Hepatocyte (in vitro differentiated cells): ENCODE results near the gene AQP12A. TPM values are rescaled to one million over a fixed set of nuclear protein-coding genes. Genes with fewer than 3 reads are reported as not detected.

ENCODE experiments used
- DNase-seq: peaks from one replicate; pipeline ENCODE4 v3.0.0-alpha.2; 2016; ENCODE audit warnings: low spot score
- H2AFZ ChIP-seq: fragments of 200-600 bp; sonication (generic); 2 replicates; pipeline ENCODE4 v1.6.0; 2016; ENCODE audit warnings: antibody characterized with exemption, mild to moderate bottlenecking
- H3K27ac ChIP-seq: fragments of 200-600 bp; sonication (generic); 2 replicates; pipeline ENCODE4 v1.5.1; 2016; ENCODE audit warnings: mild to moderate bottlenecking
- H3K27me3 ChIP-seq: fragments of 200-600 bp; sonication (generic); 2 replicates; pipeline ENCODE4 v1.6.1; 2016
- H3K36me3 ChIP-seq: fragments of 200-600 bp; sonication (generic); replicated peaks from 2 replicates; pipeline ENCODE4 v1.5.1; 2016; ENCODE audit warnings: low read depth; ENCODE audit not compliant: insufficient read depth
- H3K4me1 ChIP-seq: fragments of 200-600 bp; sonication (generic); 2 replicates; pipeline ENCODE4 v1.5.1; 2016; ENCODE audit warnings: mild to moderate bottlenecking, moderate library complexity; ENCODE audit not compliant: insufficient read depth
- H3K4me2 ChIP-seq: fragments of 200-600 bp; sonication (generic); 2 replicates; pipeline ENCODE4 v1.6.0; 2016
- H3K4me3 ChIP-seq: fragments of 200-600 bp; sonication (generic); 2 replicates; pipeline ENCODE4 v1.5.1; 2016; ENCODE audit warnings: mild to moderate bottlenecking
- H3K79me2 ChIP-seq: fragments of 200-600 bp; sonication (generic); 2 replicates; pipeline ENCODE4 v1.6.0; 2017; ENCODE audit warnings: mild to moderate bottlenecking
- H3K9me2 ChIP-seq: fragments of 200-600 bp; sonication (generic); replicated peaks from 2 replicates; pipeline ENCODE4 v1.6.0; 2017; ENCODE audit warnings: mild to moderate bottlenecking; ENCODE audit not compliant: insufficient read depth
- H3K9me3 ChIP-seq: fragments of 200-600 bp; sonication (generic); 2 replicates; pipeline ENCODE4 v1.5.1; 2016; ENCODE audit warnings: low read depth, mild to moderate bottlenecking
- H4K20me1 ChIP-seq: fragments of 200-600 bp; sonication (generic); 2 replicates; pipeline ENCODE4 v1.6.0; 2016; ENCODE audit warnings: mild to moderate bottlenecking; ENCODE audit not compliant: insufficient read depth, poor library complexity, severe bottlenecking
- EZH2 ChIP-seq: fragments of 200-600 bp; sonication (generic); IDR thresholded peaks from 2 replicates; pipeline ENCODE4 v1.6.1; 2016; ENCODE audit warnings: antibody characterized with exemption, mild to moderate bottlenecking, borderline replicate concordance
- EZH2phosphoT487 ChIP-seq: fragments of 200-600 bp; sonication (generic); IDR thresholded peaks from one replicate; pipeline ENCODE4 v1.6.1; 2018; ENCODE audit warnings: antibody characterized with exemption, mild to moderate bottlenecking, low read depth, moderate library complexity; ENCODE audit not compliant: unreplicated experiment, severe bottlenecking
- WGBS: methylation state at CpG from one replicate; pipeline ENCODE4 v1.1.6; 2016; ENCODE audit warnings: low lambda C conversion rate; ENCODE audit errors: missing lambda C conversion rate; 5-methylcytosine and 5-hydroxymethylcytosine counted together
- polyA plus RNA-seq: library from polyadenylated mRNA; unstranded; fragments of >200 nt; fragmentation: Nextera tagmentation; extraction: Ambion mirVana; gene quantifications from 2 replicates; pipeline ENCODE4 v1.2.1, GENCODE V29; 2016
- total RNA-seq: library from RNA; depleted of rRNA; stranded (reverse); fragments of >200 nt; gene quantifications from 2 replicates; pipeline ENCODE4 v1.2.3, GENCODE V29; 2014
- TF ChIP-seq, protein P1 (sequence below): fragments of 200-600 bp; sonication (generic); IDR thresholded peaks from 2 replicates; pipeline ENCODE4 v1.5.1; 2016; ENCODE audit warnings: antibody characterized with exemption, mild to moderate bottlenecking; ENCODE audit not compliant: poor library complexity

The AQP12A gene
- total and polyA plus RNA-seq, 2 experiments from 2014 or later, result not detected

DNA sequence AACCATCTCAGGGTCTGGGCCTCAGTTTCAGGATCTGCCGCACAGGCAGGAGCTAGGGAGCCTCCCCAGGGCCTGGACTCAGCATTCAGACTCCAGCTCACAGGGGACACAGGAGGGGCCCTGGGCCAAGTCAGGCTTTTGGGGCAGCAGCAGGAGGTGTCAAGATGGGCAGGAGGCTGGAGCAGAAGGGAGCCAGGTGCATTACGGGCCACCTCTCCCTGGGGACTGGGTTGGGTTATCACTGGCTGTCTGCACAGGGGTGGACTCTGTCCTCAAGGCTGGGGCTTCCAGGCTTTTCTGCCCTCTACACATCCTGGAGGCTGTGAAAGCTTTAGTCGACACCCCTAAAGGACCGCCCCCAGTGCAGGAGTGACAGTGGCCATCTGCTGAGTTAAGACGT, 20.0 kb downstream of the AQP12A start:
- Histone ChIP-seq H3K9me3 (no peaks in the 10 kb centered on the region), H3K36me3 (no peaks in the 10 kb centered on the region), H3K4me3 (no peak overlapping the region), H3K4me1 (no peaks in the 10 kb centered on the region), H4K20me1 (no peaks in the 10 kb centered on the region), H3K27ac (no peak overlapping the region), H3K9me2 (no peaks in the 10 kb centered on the region), H2AFZ (no peak overlapping the region), H3K4me2 (no peak overlapping the region), H3K79me2 (no peaks in the 10 kb centered on the region), H3K27me3 (no peaks in the 10 kb centered on the region)
- 72% methylated on average over 5 of the region's 5 CpGs for WGBS
- no peak for DNase-seq
- TF ChIP-seq EZH2 (no peak), EZH2phosphoT487 (no peak)
- TF ChIP-seq, protein P1, sequence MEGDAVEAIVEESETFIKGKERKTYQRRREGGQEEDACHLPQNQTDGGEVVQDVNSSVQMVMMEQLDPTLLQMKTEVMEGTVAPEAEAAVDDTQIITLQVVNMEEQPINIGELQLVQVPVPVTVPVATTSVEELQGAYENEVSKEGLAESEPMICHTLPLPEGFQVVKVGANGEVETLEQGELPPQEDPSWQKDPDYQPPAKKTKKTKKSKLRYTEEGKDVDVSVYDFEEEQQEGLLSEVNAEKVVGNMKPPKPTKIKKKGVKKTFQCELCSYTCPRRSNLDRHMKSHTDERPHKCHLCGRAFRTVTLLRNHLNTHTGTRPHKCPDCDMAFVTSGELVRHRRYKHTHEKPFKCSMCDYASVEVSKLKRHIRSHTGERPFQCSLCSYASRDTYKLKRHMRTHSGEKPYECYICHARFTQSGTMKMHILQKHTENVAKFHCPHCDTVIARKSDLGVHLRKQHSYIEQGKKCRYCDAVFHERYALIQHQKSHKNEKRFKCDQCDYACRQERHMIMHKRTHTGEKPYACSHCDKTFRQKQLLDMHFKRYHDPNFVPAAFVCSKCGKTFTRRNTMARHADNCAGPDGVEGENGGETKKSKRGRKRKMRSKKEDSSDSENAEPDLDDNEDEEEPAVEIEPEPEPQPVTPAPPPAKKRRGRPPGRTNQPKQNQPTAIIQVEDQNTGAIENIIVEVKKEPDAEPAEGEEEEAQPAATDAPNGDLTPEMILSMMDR, result no peak

DNA sequence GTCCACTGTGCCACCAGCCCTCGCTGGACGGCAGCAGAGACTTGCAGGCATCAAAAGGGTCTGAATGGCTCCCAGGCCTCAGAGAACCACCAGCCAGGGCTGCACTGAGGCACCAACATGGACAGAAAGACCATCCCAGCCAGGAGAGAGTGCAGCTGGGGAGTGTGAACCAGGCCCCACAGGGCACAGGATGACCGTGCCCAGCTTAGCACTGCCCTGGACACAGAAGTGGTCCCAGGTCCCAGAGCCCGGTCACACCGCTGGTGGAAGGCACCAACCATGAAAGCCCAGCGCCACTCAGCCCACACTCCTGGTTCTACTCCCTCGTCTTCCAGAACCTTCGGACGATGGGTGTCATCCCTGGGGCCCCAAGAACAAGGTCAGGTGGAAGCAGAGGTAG, 20.5 kb downstream of the AQP12A start:
- Histone ChIP-seq H3K79me2 (no peaks in the 10 kb centered on the region), H3K4me2 (no peak overlapping the region), H4K20me1 (no peaks in the 10 kb centered on the region), H3K9me3 (no peaks in the 10 kb centered on the region), H3K4me1 (no peaks in the 10 kb centered on the region), H2AFZ (no peak overlapping the region), H3K9me2 (no peaks in the 10 kb centered on the region), H3K36me3 (no peaks in the 10 kb centered on the region), H3K27ac (no peak overlapping the region), H3K27me3 (no peaks in the 10 kb centered on the region), H3K4me3 (no peak overlapping the region)
- WGBS, result 96% methylated on average over 9 of the region's 9 CpGs
- TF ChIP-seq, protein P1, result no peak
- TF ChIP-seq EZH2, result no peak
- TF ChIP-seq EZH2phosphoT487, result no peak
- DNase-seq, result no peak

DNA sequence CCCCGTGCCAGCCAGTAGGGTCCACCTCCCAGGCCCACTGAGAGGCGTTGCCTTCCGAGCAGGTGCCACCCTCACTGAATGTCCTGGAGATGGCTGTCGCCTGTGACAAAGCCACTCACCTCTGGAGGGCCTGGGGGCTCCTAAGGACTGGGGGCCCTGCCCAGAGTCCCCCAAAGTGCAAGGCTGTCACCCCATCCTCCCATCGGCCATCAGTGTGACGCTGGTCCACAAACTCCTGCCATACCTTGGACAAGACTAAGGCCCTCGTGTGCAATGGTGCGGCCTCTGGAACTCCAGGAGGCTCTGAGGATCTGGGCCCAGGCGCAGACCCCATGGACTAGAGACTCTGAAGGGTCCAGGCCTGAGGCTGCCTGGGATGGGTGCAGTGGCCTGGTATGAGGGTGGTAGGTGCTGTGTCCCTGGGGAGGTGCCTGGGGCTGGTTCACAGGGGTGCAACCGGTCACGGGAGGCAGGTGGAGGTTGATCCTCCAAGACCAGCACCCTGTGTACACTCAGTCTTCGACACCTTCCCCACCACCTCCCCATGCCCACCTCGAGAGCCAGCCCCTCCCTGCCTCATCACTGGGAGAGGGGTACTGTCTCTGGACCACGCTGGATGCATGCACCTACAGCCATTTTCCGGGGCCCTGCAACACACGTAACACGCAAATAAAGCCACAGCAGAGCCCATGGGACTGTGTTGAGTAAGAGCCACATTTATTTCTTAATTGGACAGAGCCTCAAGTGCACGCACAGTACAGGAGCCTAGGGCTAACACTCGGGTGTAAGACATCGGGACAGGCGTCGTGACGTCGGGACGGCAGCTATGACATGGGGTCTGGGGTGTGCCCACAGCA, 21.6 kb downstream of the AQP12A start:
- TF ChIP-seq EZH2 (no peak), EZH2phosphoT487 (no peak)
- TF ChIP-seq, protein P1, result no peak
- Histone ChIP-seq H3K36me3 (no peaks in the 10 kb centered on the region), H3K79me2 (no peaks in the 10 kb centered on the region), H3K9me2 (no peaks in the 10 kb centered on the region), H3K4me3 (no peak overlapping the region), H3K9me3 (no peaks in the 10 kb centered on the region), H3K4me2 (no peak overlapping the region), H4K20me1 (no peaks in the 10 kb centered on the region), H3K27ac (no peak overlapping the region), H3K4me1 (no peaks in the 10 kb centered on the region), H2AFZ (no peak overlapping the region), H3K27me3 (no peaks in the 10 kb centered on the region)
- WGBS, result 93% methylated on average over 25 of the region's 25 CpGs
- DNase-seq, result no peak
